GM23338 (cell line): ENCODE measurements around the gene GRIN2A. TPM values are rescaled to one million over a fixed set of nuclear protein-coding genes. Genes with fewer than 3 reads are reported as not detected.

Experiments
- ATAC-seq: fragments of 200-7000 bp; cut with Tn5 transposase; 3 replicates; pipeline ENCODE4 v1.9.1; 2020
- DNase-seq: peaks from one replicate; pipeline ENCODE4 v3.0.0-alpha.2; 2015; ENCODE audit warnings: low spot score
- H2AFZ ChIP-seq: fragments of 200-600 bp; sonication (generic); 2 replicates; pipeline ENCODE4 v1.8.0; 2016; ENCODE audit warnings: antibody characterized with exemption, mild to moderate bottlenecking, moderate library complexity
- H3F3A ChIP-seq: fragments of 200-600 bp; sonication (generic); replicated peaks from 2 replicates; pipeline ENCODE4 v1.8.0; 2017; ENCODE audit warnings: antibody characterized with exemption, mixed run types, low read depth
- H3K27ac ChIP-seq: fragments of 200-600 bp; sonication (generic); 2 replicates; pipeline ENCODE4 v1.6.1; 2016; ENCODE audit warnings: low read depth
- H3K27me3 ChIP-seq: fragments of 200-600 bp; sonication (generic); 2 replicates; pipeline ENCODE4 v1.8.0; 2016; ENCODE audit warnings: mild to moderate bottlenecking, mixed run types, moderate library complexity; ENCODE audit not compliant: insufficient read depth
- H3K36me3 ChIP-seq: fragments of 200-600 bp; sonication (generic); 2 replicates; pipeline ENCODE4 v1.8.0; 2016; ENCODE audit warnings: mild to moderate bottlenecking; ENCODE audit not compliant: insufficient read depth
- H3K4me1 ChIP-seq: fragments of 200-600 bp; sonication (generic); 2 replicates; pipeline ENCODE4 v1.8.0; 2016; ENCODE audit warnings: mild to moderate bottlenecking, moderate library complexity; ENCODE audit not compliant: insufficient read depth
- H3K4me2 ChIP-seq: fragments of 200-600 bp; sonication (generic); 2 replicates; pipeline ENCODE4 v1.7.1; 2017; ENCODE audit warnings: mixed run types
- H3K4me3 ChIP-seq: fragments of 200-600 bp; sonication (generic); 2 replicates; pipeline ENCODE4 v1.6.1; 2016; ENCODE audit warnings: mixed run types
- H3K79me2 ChIP-seq: fragments of 200-600 bp; sonication (generic); replicated peaks from 2 replicates; pipeline ENCODE4 v1.8.0; 2017; ENCODE audit warnings: mild to moderate bottlenecking; ENCODE audit not compliant: insufficient read depth
- H3K9me2 ChIP-seq: fragments of 200-600 bp; sonication (generic); 2 replicates; pipeline ENCODE4 v1.8.0; 2017; ENCODE audit not compliant: insufficient read depth
- H4K20me1 ChIP-seq: fragments of 200-600 bp; sonication (generic); replicated peaks from 2 replicates; pipeline ENCODE4 v1.8.0; 2017; ENCODE audit warnings: mild to moderate bottlenecking; ENCODE audit not compliant: insufficient read depth
- H3K27ac Mint-ChIP-seq: 2 replicates; pipeline ENCODE4 v1.8.0; 2020; ENCODE audit warnings: inconsistent platforms, mild to moderate bottlenecking, moderate library complexity, mixed read lengths
- H3K27me3 Mint-ChIP-seq: 3 replicates; pipeline ENCODE4 v1.8.0; 2022; ENCODE audit warnings: low read depth, mild to moderate bottlenecking, moderate library complexity, mixed read lengths, inconsistent platforms; ENCODE audit not compliant: insufficient read depth, poor library complexity
- H3K36me3 Mint-ChIP-seq: 3 replicates; pipeline ENCODE4 v1.8.0; 2021; ENCODE audit warnings: low read depth, mild to moderate bottlenecking, inconsistent platforms, moderate library complexity, mixed read lengths
- H3K4me1 Mint-ChIP-seq: 3 replicates; pipeline ENCODE4 v1.8.0; 2020; ENCODE audit warnings: mild to moderate bottlenecking, inconsistent platforms, mixed read lengths
- H3K4me3 Mint-ChIP-seq: 3 replicates; pipeline ENCODE4 v1.8.0; 2021; ENCODE audit warnings: moderate library complexity, mild to moderate bottlenecking, inconsistent platforms, mixed read lengths
- H3K9me3 Mint-ChIP-seq: 3 replicates; pipeline ENCODE4 v1.8.0; 2020; ENCODE audit warnings: moderate library complexity, mild to moderate bottlenecking, inconsistent platforms, mixed read lengths
- CREB1 ChIP-seq: fragments of 250-450 bp; sonication (Bioruptor Pico); IDR thresholded peaks from 2 replicates; pipeline ENCODE4 v1.5.0; 2020; ENCODE audit warnings: low read depth, mild to moderate bottlenecking, moderate library complexity
- EZH2 ChIP-seq: fragments of 200-600 bp; sonication (generic); IDR thresholded peaks from one replicate; pipeline ENCODE4 v1.8.0; 2017; ENCODE audit warnings: antibody characterized with exemption, mild to moderate bottlenecking, low read depth; ENCODE audit not compliant: unreplicated experiment
- EZH2phosphoT487 ChIP-seq: fragments of 200-600 bp; sonication (generic); IDR thresholded peaks from one replicate; pipeline ENCODE4 v1.8.1; 2018; ENCODE audit warnings: antibody characterized with exemption; ENCODE audit not compliant: unreplicated experiment
- NANOG ChIP-seq: IDR thresholded peaks from 2 replicates; pipeline ENCODE4 v1.6.1; 2016; ENCODE audit warnings: antibody characterized with exemption, borderline replicate concordance
- POLR2AphosphoS5 ChIP-seq: IDR thresholded peaks from 2 replicates; pipeline ENCODE4 v1.6.1; 2016; ENCODE audit warnings: antibody characterized with exemption, low read depth
- STAT1 ChIP-seq: IDR thresholded peaks from one replicate; pipeline ENCODE4 v1.6.1; 2016; ENCODE audit warnings: antibody characterized with exemption; ENCODE audit not compliant: unreplicated experiment
- ZNF114 ChIP-seq: fragments of 250-450 bp; sonication (Bioruptor Pico); IDR thresholded peaks from 2 replicates; pipeline ENCODE4 v1.5.0; 2020; ENCODE audit warnings: mild to moderate bottlenecking, moderate library complexity
- polyA plus RNA-seq: library from polyadenylated mRNA; unstranded; fragments of >200 nt; fragmentation: Nextera tagmentation; extraction: Ambion mirVana; gene quantifications from 2 replicates; pipeline ENCODE4 v1.2.1, GENCODE V29; 2016
- total RNA-seq: library from RNA; depleted of rRNA; stranded (reverse); fragments of >200 nt; shearing (Covaris generic); gene quantifications from 2 replicates; pipeline ENCODE4 v1.2.3, GENCODE V29; 2014
- TF ChIP-seq, protein P1 (sequence below): IDR thresholded peaks from one replicate; pipeline ENCODE4 v1.6.1; 2018; ENCODE audit warnings: antibody characterized with exemption; ENCODE audit not compliant: unreplicated experiment
- TF ChIP-seq, protein P2 (sequence below): fragments of 250-450 bp; sonication (Bioruptor Pico); IDR thresholded peaks from 2 replicates; pipeline ENCODE4 v1.5.0; 2020; ENCODE audit warnings: mild to moderate bottlenecking, moderate library complexity
- TF ChIP-seq, protein P3 (sequence below), 2 experiments: fragments of 200-600 bp in 1 of 2; sonication (generic) in 1 of 2; conservative IDR thresholded peaks; 2 replicates each; pipeline versions ENCODE4 v1.5.1 to v1.6.1; 2016 to 2017; ENCODE audit warnings: antibody characterized with exemption in 2 of 2, low read depth in 2 of 2, mild to moderate bottlenecking in 2 of 2, moderate library complexity in 1 of 2
- TF ChIP-seq, protein P4 (sequence below): IDR thresholded peaks from 2 replicates; pipeline ENCODE4 v1.6.1; 2016; ENCODE audit warnings: antibody characterized with exemption

The GRIN2A gene
- total and polyA plus RNA-seq, 2 experiments from 2014 or later, result 0.89 to 5.1 TPM

DNA sequence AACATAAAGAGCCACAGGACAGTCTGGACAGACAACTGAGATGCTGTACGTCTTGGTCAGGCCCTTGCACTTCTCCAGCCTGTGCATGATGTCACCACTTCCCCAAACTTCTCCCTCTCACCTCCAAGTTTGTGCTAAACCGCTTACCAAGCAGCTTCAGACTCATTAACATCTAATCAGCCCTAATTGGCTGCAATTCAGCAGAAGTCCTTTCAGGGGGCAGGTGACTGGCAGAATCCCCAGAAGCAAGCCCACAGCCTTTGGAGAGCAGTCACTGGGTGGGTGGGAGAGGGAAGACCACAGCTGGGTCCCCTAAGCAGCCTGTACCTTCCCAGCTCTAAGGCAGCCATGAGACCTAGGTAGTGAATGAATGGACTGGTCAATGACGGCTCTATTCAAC, 161.4 kb downstream of the GRIN2A start (continued):
- TF ChIP-seq, protein P1, sequence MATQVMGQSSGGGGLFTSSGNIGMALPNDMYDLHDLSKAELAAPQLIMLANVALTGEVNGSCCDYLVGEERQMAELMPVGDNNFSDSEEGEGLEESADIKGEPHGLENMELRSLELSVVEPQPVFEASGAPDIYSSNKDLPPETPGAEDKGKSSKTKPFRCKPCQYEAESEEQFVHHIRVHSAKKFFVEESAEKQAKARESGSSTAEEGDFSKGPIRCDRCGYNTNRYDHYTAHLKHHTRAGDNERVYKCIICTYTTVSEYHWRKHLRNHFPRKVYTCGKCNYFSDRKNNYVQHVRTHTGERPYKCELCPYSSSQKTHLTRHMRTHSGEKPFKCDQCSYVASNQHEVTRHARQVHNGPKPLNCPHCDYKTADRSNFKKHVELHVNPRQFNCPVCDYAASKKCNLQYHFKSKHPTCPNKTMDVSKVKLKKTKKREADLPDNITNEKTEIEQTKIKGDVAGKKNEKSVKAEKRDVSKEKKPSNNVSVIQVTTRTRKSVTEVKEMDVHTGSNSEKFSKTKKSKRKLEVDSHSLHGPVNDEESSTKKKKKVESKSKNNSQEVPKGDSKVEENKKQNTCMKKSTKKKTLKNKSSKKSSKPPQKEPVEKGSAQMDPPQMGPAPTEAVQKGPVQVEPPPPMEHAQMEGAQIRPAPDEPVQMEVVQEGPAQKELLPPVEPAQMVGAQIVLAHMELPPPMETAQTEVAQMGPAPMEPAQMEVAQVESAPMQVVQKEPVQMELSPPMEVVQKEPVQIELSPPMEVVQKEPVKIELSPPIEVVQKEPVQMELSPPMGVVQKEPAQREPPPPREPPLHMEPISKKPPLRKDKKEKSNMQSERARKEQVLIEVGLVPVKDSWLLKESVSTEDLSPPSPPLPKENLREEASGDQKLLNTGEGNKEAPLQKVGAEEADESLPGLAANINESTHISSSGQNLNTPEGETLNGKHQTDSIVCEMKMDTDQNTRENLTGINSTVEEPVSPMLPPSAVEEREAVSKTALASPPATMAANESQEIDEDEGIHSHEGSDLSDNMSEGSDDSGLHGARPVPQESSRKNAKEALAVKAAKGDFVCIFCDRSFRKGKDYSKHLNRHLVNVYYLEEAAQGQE, result no peak
- TF ChIP-seq NANOG, result no peak
- TF ChIP-seq STAT1, result no peak

DNA sequence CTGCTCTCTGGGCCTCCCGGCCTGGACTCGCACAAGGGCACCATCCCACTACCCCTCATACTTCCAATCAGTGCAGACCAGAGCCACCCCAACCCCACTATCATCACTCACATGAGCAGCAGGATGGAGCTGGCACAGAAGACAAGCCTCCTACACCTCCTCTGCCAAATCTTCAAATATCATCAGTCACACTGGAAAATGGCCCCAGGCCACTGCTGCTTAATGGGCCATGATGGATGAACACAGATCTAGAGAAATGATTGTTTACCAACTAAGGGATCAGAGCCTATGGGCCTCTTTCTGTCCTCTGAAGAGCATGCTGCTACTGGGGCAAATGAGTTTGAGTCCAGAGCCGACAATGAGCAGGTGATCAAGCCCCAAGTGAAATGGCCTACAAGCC, 165.5 kb downstream of the GRIN2A start:
- Histone ChIP-seq H3K9me2 (no peaks in the 10 kb centered on the region; the same call in 1 of the 2 replicates), H3K36me3 (no peaks in the 10 kb centered on the region), H3K4me3 (no peak overlapping the region), H3K79me2 (no peaks in the 10 kb centered on the region), H2AFZ (no peak overlapping the region), H4K20me1 (no peaks in the 10 kb centered on the region), H3K4me2 (no peak overlapping the region), H3K27ac (no peak overlapping the region), H3F3A (no peaks in the 10 kb centered on the region), H3K4me1 (peaks cover 7% of the 10 kb centered on the region), H3K27me3 (no peaks in the 10 kb centered on the region)
- H3K36me3 Mint-ChIP-seq, result no peaks in the 10 kb centered on the region
- H3K27ac Mint-ChIP-seq, result no peak overlapping the region
- ATAC-seq (no peak), DNase-seq (no peak)
- no peak overlapping the region for H3K4me3 Mint-ChIP-seq
- H3K9me3 Mint-ChIP-seq, result no peaks in the 10 kb centered on the region
- H3K27me3 Mint-ChIP-seq, result peaks cover 3% of the 10 kb centered on the region
- H3K4me1 Mint-ChIP-seq, result peaks cover 15% of the 10 kb centered on the region
- TF ChIP-seq POLR2AphosphoS5 (no peak), EZH2phosphoT487 (no peak), ZNF114 (CRISPR knock-in tag) (no peak), STAT1 (no peak), EZH2 (no peak), NANOG (no peak), CREB1 (no peak)
- TF ChIP-seq, protein P2, sequence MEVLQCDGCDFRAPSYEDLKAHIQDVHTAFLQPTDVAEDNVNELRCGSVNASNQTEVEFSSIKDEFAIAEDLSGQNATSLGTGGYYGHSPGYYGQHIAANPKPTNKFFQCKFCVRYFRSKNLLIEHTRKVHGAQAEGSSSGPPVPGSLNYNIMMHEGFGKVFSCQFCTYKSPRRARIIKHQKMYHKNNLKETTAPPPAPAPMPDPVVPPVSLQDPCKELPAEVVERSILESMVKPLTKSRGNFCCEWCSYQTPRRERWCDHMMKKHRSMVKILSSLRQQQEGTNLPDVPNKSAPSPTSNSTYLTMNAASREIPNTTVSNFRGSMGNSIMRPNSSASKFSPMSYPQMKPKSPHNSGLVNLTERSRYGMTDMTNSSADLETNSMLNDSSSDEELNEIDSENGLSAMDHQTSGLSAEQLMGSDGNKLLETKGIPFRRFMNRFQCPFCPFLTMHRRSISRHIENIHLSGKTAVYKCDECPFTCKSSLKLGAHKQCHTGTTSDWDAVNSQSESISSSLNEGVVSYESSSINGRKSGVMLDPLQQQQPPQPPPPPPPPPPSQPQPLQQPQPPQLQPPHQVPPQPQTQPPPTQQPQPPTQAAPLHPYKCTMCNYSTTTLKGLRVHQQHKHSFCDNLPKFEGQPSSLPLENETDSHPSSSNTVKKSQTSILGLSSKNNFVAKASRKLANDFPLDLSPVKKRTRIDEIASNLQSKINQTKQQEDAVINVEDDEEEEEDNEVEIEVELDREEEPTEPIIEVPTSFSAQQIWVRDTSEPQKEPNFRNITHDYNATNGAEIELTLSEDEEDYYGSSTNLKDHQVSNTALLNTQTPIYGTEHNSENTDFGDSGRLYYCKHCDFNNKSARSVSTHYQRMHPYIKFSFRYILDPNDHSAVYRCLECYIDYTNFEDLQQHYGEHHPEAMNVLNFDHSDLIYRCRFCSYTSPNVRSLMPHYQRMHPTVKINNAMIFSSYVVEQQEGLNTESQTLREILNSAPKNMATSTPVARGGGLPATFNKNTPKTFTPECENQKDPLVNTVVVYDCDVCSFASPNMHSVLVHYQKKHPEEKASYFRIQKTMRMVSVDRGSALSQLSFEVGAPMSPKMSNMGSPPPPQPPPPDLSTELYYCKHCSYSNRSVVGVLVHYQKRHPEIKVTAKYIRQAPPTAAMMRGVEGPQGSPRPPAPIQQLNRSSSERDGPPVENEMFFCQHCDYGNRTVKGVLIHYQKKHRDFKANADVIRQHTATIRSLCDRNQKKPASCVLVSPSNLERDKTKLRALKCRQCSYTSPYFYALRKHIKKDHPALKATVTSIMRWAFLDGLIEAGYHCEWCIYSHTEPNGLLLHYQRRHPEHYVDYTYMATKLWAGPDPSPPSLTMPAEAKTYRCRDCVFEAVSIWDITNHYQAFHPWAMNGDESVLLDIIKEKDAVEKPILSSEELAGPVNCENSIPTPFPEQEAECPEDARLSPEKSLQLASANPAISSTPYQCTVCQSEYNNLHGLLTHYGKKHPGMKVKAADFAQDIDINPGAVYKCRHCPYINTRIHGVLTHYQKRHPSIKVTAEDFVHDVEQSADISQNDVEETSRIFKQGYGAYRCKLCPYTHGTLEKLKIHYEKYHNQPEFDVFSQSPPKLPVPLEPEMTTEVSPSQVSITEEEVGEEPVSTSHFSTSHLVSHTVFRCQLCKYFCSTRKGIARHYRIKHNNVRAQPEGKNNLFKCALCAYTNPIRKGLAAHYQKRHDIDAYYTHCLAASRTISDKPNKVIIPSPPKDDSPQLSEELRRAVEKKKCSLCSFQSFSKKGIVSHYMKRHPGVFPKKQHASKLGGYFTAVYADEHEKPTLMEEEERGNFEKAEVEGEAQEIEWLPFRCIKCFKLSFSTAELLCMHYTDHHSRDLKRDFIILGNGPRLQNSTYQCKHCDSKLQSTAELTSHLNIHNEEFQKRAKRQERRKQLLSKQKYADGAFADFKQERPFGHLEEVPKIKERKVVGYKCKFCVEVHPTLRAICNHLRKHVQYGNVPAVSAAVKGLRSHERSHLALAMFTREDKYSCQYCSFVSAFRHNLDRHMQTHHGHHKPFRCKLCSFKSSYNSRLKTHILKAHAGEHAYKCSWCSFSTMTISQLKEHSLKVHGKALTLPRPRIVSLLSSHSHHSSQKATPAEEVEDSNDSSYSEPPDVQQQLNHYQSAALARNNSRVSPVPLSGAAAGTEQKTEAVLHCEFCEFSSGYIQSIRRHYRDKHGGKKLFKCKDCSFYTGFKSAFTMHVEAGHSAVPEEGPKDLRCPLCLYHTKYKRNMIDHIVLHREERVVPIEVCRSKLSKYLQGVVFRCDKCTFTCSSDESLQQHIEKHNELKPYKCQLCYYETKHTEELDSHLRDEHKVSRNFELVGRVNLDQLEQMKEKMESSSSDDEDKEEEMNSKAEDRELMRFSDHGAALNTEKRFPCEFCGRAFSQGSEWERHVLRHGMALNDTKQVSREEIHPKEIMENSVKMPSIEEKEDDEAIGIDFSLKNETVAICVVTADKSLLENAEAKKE (CRISPR knock-in tag), result no peak
- TF ChIP-seq, protein P3, sequence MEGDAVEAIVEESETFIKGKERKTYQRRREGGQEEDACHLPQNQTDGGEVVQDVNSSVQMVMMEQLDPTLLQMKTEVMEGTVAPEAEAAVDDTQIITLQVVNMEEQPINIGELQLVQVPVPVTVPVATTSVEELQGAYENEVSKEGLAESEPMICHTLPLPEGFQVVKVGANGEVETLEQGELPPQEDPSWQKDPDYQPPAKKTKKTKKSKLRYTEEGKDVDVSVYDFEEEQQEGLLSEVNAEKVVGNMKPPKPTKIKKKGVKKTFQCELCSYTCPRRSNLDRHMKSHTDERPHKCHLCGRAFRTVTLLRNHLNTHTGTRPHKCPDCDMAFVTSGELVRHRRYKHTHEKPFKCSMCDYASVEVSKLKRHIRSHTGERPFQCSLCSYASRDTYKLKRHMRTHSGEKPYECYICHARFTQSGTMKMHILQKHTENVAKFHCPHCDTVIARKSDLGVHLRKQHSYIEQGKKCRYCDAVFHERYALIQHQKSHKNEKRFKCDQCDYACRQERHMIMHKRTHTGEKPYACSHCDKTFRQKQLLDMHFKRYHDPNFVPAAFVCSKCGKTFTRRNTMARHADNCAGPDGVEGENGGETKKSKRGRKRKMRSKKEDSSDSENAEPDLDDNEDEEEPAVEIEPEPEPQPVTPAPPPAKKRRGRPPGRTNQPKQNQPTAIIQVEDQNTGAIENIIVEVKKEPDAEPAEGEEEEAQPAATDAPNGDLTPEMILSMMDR (conservative IDR thresholded peaks at IDR 0.05; ENCODE audit: low read depth in 2 of 2), result no peak
- TF ChIP-seq, protein P4, sequence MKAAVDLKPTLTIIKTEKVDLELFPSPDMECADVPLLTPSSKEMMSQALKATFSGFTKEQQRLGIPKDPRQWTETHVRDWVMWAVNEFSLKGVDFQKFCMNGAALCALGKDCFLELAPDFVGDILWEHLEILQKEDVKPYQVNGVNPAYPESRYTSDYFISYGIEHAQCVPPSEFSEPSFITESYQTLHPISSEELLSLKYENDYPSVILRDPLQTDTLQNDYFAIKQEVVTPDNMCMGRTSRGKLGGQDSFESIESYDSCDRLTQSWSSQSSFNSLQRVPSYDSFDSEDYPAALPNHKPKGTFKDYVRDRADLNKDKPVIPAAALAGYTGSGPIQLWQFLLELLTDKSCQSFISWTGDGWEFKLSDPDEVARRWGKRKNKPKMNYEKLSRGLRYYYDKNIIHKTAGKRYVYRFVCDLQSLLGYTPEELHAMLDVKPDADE, result no peak
